Choroid plexus epithelial cell (primary cell): ENCODE data around the gene TRPV3.

Experiments used
- DNase-seq: peaks from one replicate; pipeline ENCODE4 v3.0.0-alpha.2; 2010; ENCODE audit warnings: low read depth
- H3K4me3 ChIP-seq: 2 replicates; pipeline ENCODE4 v1.5.1; 2011; ENCODE audit warnings: low read depth, mild to moderate bottlenecking, control low read depth, low read length, moderate library complexity
- CTCF ChIP-seq: conservative IDR thresholded peaks from 2 replicates; pipeline ENCODE4 v1.5.1; 2011; ENCODE audit warnings: low read depth, mild to moderate bottlenecking, control low read depth, inconsistent platforms, low read length, moderate library complexity

Gene TRPV3

GRCh38 chr17:3511852-3512504 lies 45.6 kb downstream of the TRPV3 start:
- no peak overlapping the region for H3K4me3 ChIP-seq
- no peak for TF ChIP-seq CTCF
- no peak for DNase-seq

DNA sequence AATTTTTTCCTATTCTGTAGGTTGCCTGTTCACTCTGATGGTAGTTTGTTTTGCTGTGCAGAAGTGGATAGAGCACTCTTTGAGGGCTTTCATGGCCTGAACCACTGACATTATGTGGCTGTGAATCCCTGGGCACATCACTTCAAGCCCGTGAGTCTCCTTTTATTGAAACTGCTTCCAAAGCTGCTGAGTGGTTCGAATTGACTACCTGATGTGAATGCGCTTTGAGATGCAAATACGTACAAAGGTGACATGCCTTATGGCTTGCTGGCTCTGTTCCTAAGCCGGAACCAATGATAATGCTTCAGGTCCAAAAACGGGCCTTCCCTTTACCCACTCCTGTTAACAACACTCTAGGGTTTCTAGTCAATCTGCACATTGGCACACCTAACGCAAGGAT lies 47.5 kb downstream of the TRPV3 start:
- no peak overlapping the region for H3K4me3 ChIP-seq
- no peak for TF ChIP-seq CTCF

DNA sequence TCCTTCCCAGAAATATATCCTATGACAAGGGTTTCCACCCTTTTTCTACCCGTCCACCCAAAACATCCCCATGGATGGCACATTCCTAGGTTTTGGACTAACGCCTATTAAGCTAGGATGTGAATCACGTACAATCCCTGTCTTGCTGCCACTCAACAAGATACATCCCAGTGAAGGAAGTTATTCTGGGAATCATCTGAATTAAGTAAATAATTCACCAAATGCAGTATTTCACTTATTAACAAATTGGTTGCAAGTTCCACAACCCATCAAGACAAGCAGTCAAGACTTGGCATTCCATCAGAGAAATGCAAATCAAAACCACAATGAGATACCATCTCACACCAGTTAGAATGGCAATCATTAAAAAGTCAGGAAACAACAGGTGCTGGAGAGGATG lies 49.7 kb downstream of the TRPV3 start:
- no peak overlapping the region for H3K4me3 ChIP-seq
- DNase-seq = no peak
- no peak for TF ChIP-seq CTCF

More for the DNA sequence above, 47.5 kb downstream of the TRPV3 start:
- DNase-seq = no peak

GRCh38 chr17:3507071-3507470 lies 50.5 kb downstream of the TRPV3 start:
- no peak overlapping the region for H3K4me3 ChIP-seq
- TF ChIP-seq CTCF = no peak
- no peak for DNase-seq

- no peak for DNase-seq
- no peak overlapping the region for H3K4me3 ChIP-seq
- TF ChIP-seq CTCF = no peak
These were observed 51.6 kb downstream of the TRPV3 start for GRCh38 chr17:3506054-3506453.

DNA sequence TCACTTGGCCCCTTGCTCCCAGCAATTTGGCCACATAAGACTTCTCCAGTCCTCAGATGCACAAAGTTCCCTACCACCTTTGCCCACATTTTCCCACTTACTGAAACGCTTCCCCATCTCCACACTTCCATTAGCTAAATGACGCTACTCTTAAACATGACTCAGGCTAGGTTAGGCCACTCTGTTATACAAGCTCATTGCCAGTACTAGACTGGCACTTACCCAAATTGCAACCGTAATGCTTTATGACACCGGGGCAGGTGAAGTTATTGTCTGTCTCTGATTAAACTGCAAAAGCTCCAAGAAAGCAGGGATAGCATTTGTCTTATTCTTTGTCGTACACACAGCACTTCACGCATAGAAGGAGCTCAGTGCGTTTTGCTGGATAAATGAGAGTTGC lies 52.6 kb downstream of the TRPV3 start:
- no peak for TF ChIP-seq CTCF
- no peak overlapping the region for H3K4me3 ChIP-seq
- no peak for DNase-seq

GRCh38 chr17:3503285-3503684 lies 54.3 kb downstream of the TRPV3 start:
- TF ChIP-seq CTCF = no peak
- no peak for DNase-seq
- no peak overlapping the region for H3K4me3 ChIP-seq
